Measurements from ENCODE around the gene CCL14.

- TF ChIP-seq CTCF (IDR thresholded peaks at IDR 0.05): no peak
- TF ChIP-seq ZFX (IDR thresholded peaks at IDR 0.05; ENCODE audit: borderline replicate concordance): no peak
Observed at GRCh38 chr17:36001862-36002603, 15.5 kb upstream of the CCL14 start.
